Common myeloid progenitor, CD34-positive (primary cell): ENCODE data around the gene PCDHGA8.
"Not testable (repeated sequence)": the region's sequence is repeated elsewhere in the genome, so short reads cannot be mapped to it uniquely, and the experiment has no call there.

Experiments
- CTCF ChIA-PET: fragments of 350-600 bp; sonication (Branson Sonifier 250); formaldehyde crosslinking; loops from one replicate; lab custom pipeline; 2021; ENCODE audit warnings: antibody characterized with exemption; lab: Charles Lee
- POLR2A ChIA-PET: fragments of 350-600 bp; sonication (Branson Sonifier 250); formaldehyde crosslinking; loops from one replicate; lab custom pipeline; 2021; ENCODE audit warnings: antibody characterized with exemption; lab: Charles Lee
- DNase-seq, 3 donors: peaks; one replicate each; pipeline versions ENCODE4 v3.0.0 to v3.0.0-alpha.2; 2013
- H3K27ac ChIP-seq, 2 experiments: 1 replicate in 1 of 2; 2 replicates in 1 of 2; pipeline ENCODE4 v1.7.0; 2013; ENCODE audit warnings: inconsistent platforms in 2 of 2, low read length in 2 of 2, mild to moderate bottlenecking in 2 of 2, low read depth in 1 of 2, moderate library complexity in 1 of 2; ENCODE audit not compliant: severe bottlenecking in 2 of 2, insufficient read depth in 1 of 2, poor library complexity in 1 of 2
- H3K27me3 ChIP-seq, 5 experiments: replicated peaks in 2 of 5; 1 replicate in 3 of 5; 2 replicates in 2 of 5; pipeline versions ENCODE4 v1.6.1 to v1.7.0; 2013; ENCODE audit warnings: low read length in 4 of 5, mild to moderate bottlenecking in 2 of 5, moderate library complexity in 2 of 5, inconsistent platforms in 1 of 5; ENCODE audit not compliant: insufficient read depth in 5 of 5, control insufficient read depth in 4 of 5
- H3K36me3 ChIP-seq, 4 experiments: 1 replicate in 2 of 4; 2 replicates in 2 of 4; pipeline versions ENCODE4 v1.6.1 to v1.7.0; 2013; ENCODE audit warnings: low read length in 3 of 4, control low read depth in 1 of 4, mild to moderate bottlenecking in 1 of 4; ENCODE audit not compliant: control insufficient read depth in 4 of 4, insufficient read depth in 4 of 4
- H3K4me1 ChIP-seq, 4 experiments: 1 replicate in 3 of 4; 2 replicates in 1 of 4; pipeline versions ENCODE4 v1.6.1 to v1.7.1; 2013; ENCODE audit warnings: low read length in 3 of 4, mild to moderate bottlenecking in 3 of 4, control low read depth in 1 of 4, inconsistent platforms in 1 of 4, moderate library complexity in 1 of 4; ENCODE audit not compliant: control insufficient read depth in 4 of 4, insufficient read depth in 4 of 4; ENCODE audit errors: control extremely low read depth in 1 of 4
- H3K4me3 ChIP-seq, 7 experiments: 1 replicate in 4 of 7; 2 replicates in 3 of 7; pipeline versions ENCODE4 v1.5.1 to v1.7.0; 2013; ENCODE audit warnings: mild to moderate bottlenecking in 7 of 7, low read length in 6 of 7, moderate library complexity in 6 of 7, inconsistent platforms in 2 of 7, low read depth in 2 of 7, control low read depth in 1 of 7; ENCODE audit not compliant: insufficient read depth in 4 of 7, control insufficient read depth in 1 of 7; ENCODE audit errors: extremely low read depth in 1 of 7
- H3K9me3 ChIP-seq, 5 experiments: 1 replicate in 4 of 5; 2 replicates in 1 of 5; pipeline versions ENCODE4 v1.6.1 to v1.7.1; 2013; ENCODE audit warnings: low read length in 4 of 5, mild to moderate bottlenecking in 2 of 5, inconsistent platforms in 1 of 5, low read depth in 1 of 5, moderate library complexity in 1 of 5; ENCODE audit not compliant: control insufficient read depth in 4 of 5, insufficient read depth in 2 of 5; ENCODE audit errors: control extremely low read depth in 1 of 5
- WGBS: methylation state at CpG from one replicate; pipeline ENCODE4 v1.1.5; 2013; ENCODE audit not compliant: insufficient coverage; 5-methylcytosine and 5-hydroxymethylcytosine counted together

Gene PCDHGA8

GRCh38 chr5:141412854-141413539 is 20.6 kb downstream of the PCDHGA8 start, which contains the start of gene PCDHGA10:
Gene PCDHGA10 (plus strand): TSS chr5:141412987. CDS start chr5:141413176, 189 bp downstream.
- Histone ChIP-seq H3K4me1 (peaks cover 0 to 15% (median 10%) of the 10 kb centered on the region in 4 experiments), H3K27me3 (peaks cover 24 to 85% (median 38%) of the 10 kb centered on the region in 5 experiments), H3K36me3 (peaks cover 0 to 4% (median 0%) of the 10 kb centered on the region in 4 experiments), H3K27ac (no peak within 1 kb of the TSS), H3K4me3 (peak within 1 kb of the TSS; percentile 27 to 84 (median 68)), H3K9me3 (peaks cover 5 to 41% (median 32%) of the 10 kb centered on the region in 5 experiments)
- WGBS = 12% methylated on average over 19 of the region's 31 CpGs
- DNase-seq = peak; percentile 64 to 87 (median 87)
- ChIA-PET POLR2A (no interaction called here), CTCF (interaction anchor here (0.6 to 7.4 kb wide), 26 partner anchors 8 to 154 kb away, joined by 3 to 77 read pairs (median 4); partner anchors contain the start of genes PCDHGA11, PCDHGA12, PCDHGA2 and PCDHGB3)

DNA sequence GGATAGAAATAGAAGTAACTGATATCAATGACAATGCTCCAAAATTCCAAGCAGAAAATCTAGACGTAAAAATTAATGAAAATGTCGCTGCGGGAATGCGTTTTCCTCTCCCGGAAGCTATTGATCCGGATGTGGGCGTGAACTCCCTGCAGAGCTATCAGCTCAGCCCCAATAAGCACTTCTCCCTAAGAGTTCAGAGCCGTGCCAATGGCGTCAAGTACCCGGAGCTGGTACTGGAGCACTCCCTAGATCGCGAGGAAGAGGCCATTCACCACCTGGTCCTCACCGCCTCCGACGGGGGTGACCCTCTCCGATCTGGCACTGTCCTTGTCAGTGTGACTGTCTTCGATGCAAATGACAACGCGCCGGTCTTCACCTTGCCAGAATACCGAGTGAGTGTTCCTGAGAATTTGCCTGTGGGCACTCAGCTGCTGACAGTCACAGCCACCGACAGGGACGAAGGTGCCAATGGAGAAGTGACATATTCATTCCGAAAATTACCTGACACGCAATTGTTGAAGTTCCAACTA is 21.2 kb downstream of the PCDHGA8 start:
- no peak overlapping the region for H3K27ac ChIP-seq
- peaks cover 0 to 15% (median 10%) of the 10 kb centered on the region in 4 experiments for H3K4me1 ChIP-seq
- no peak for DNase-seq
- ChIA-PET POLR2A (no interaction called here), CTCF (interaction anchor here (0.9 to 7.4 kb wide), 24 partner anchors 7 to 153 kb away, joined by 3 to 77 read pairs (median 5); partner anchors contain the start of genes PCDHGA11, PCDHGA12, PCDHGB3 and PCDHGB4)
- H3K27me3 ChIP-seq = peaks cover 27 to 85% (median 34%) of the 10 kb centered on the region in 5 experiments
- peak overlapping the region in 6 of 7 experiments; percentile 43 to 84 (median 62) for H3K4me3 ChIP-seq
- H3K9me3 ChIP-seq = peaks cover 5 to 40% (median 31%) of the 10 kb centered on the region in 5 experiments
- 15% methylated on average over 22 of the region's 25 CpGs for WGBS
- H3K36me3 ChIP-seq = peaks cover 0 to 4% (median 0%) of the 10 kb centered on the region in 4 experiments

- H3K4me3 ChIP-seq = peak overlapping the region in 1 of 7 experiments; percentile 3
- H3K36me3 ChIP-seq, DNase-seq, H3K27ac ChIP-seq, POLR2A ChIA-PET: not testable (repeated sequence)
- peaks cover 0 to 21% (median 10%) of the 10 kb centered on the region in 4 experiments for H3K4me1 ChIP-seq
- WGBS = 28% methylated on average over 32 of the region's 46 CpGs
- CTCF ChIA-PET = interaction anchor here (1.1 to 7.4 kb wide), 10 partner anchors 15 to 152 kb away, joined by 3 to 77 read pairs (median 14); partner anchors contain the start of genes PCDHGA12, PCDHGB4 and PCDHGB5
- H3K27me3 ChIP-seq = peaks cover 26 to 85% (median 30%) of the 10 kb centered on the region in 5 experiments
- peaks cover 1 to 40% (median 31%) of the 10 kb centered on the region in 5 experiments for H3K9me3 ChIP-seq
These were observed 22.3 kb downstream of the PCDHGA8 start for GRCh38 chr5:141414548-141415274.

DNA sequence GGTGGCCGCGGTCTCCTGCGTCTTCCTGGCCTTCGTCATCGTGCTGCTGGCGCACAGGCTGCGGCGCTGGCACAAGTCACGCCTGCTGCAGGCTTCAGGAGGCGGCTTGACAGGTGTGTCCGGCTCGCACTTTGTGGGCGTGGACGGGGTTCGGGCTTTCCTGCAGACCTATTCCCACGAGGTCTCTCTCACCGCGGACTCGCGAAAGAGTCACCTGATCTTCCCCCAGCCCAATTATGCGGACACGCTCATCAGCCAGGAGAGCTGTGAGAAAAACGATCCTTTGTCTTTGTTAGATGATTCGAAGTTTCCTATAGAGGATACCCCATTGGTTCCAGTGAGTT is 22.8 kb downstream of the PCDHGA8 start:
- 12% methylated on average over 11 of the region's 24 CpGs for WGBS
- peak in 2 of 3 donors; percentile 39 to 62 for DNase-seq
- Histone ChIP-seq H3K4me1 (peaks cover 0 to 21% (median 10%) of the 10 kb centered on the region in 4 experiments), H3K4me3 (peak overlapping the region in 3 of 7 experiments; percentile 3 to 26 (median 16)), H3K9me3 (peaks cover 1 to 38% (median 29%) of the 10 kb centered on the region in 5 experiments), H3K27me3 (peaks cover 24 to 83% (median 31%) of the 10 kb centered on the region in 5 experiments)
- H3K36me3 ChIP-seq, POLR2A ChIA-PET, H3K27ac ChIP-seq: not testable (repeated sequence)
- CTCF ChIA-PET = interaction anchor here (3.2 to 7.4 kb wide), 4 partner anchors 108 to 148 kb away, joined by 9 to 77 read pairs (median 48); no protein-coding TSS in a partner anchor

GRCh38 chr5:141417494-141418172 is 25.2 kb downstream of the PCDHGA8 start, which contains the start of gene PCDHGB7:
Gene PCDHGB7 (plus strand): TSS chr5:141417677. CDS start chr5:141417860, 183 bp downstream.
- 1% methylated on average over 27 of the region's 47 CpGs for WGBS
- Histone ChIP-seq H3K27me3 (peaks cover 35 to 90% (median 41%) of the 10 kb centered on the region in 5 experiments), H3K4me3 (peak within 1 kb of the TSS; percentile 44 to 80 (median 60)), H3K9me3 (peaks cover 0 to 52% (median 39%) of the 10 kb centered on the region in 5 experiments), H3K4me1 (peaks cover 0 to 27% (median 18%) of the 10 kb centered on the region in 4 experiments)
- CTCF ChIA-PET = interaction anchor here (0.6 to 7.4 kb wide), 17 partner anchors 12 to 192 kb away, joined by 3 to 77 read pairs (median 6); partner anchors contain the start of genes PCDHGA12, PCDHGA9, PCDHGC5 and TAF7
- H3K36me3 ChIP-seq, H3K27ac ChIP-seq, POLR2A ChIA-PET: not testable (repeated sequence)
- DNase-seq = peak; percentile 82 to 88 (median 88)
